AG10803 (cell line): ENCODE measurements around the gene PLEKHM3.

Source experiments
- DNase-seq: peaks from one replicate; pipeline ENCODE4 v3.0.0; 2010; ENCODE audit warnings: low read depth
- H3K4me3 ChIP-seq: 2 replicates; pipeline ENCODE4 v1.5.1; 2011; ENCODE audit warnings: mild to moderate bottlenecking, low read length, control low read depth
- TF ChIP-seq, protein P1 (sequence below): conservative IDR thresholded peaks from 2 replicates; pipeline ENCODE4 v1.5.1; 2011; ENCODE audit warnings: mild to moderate bottlenecking, low read length, control low read depth, inconsistent platforms

The PLEKHM3 gene

DNA sequence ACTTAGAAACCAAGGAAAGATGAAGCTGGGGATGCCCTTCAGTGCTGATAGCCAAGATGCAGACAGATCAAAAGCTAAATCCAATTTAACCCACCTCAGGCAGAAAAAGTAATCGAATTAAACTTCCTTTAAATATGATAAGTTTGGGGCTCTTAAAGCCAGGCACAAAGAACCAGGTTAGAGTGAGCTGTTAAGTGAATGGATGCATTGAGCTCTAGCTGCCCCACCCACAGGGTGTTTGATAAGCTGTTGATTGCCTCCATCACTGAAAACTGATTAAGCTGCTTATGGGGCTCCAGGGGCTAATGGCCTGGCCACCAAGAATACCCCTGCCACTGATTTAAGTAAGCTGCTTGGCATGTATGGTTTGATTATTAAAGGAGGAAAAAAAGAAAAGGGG, 119.8 kb downstream of the PLEKHM3 start:
- TF ChIP-seq, protein P1, sequence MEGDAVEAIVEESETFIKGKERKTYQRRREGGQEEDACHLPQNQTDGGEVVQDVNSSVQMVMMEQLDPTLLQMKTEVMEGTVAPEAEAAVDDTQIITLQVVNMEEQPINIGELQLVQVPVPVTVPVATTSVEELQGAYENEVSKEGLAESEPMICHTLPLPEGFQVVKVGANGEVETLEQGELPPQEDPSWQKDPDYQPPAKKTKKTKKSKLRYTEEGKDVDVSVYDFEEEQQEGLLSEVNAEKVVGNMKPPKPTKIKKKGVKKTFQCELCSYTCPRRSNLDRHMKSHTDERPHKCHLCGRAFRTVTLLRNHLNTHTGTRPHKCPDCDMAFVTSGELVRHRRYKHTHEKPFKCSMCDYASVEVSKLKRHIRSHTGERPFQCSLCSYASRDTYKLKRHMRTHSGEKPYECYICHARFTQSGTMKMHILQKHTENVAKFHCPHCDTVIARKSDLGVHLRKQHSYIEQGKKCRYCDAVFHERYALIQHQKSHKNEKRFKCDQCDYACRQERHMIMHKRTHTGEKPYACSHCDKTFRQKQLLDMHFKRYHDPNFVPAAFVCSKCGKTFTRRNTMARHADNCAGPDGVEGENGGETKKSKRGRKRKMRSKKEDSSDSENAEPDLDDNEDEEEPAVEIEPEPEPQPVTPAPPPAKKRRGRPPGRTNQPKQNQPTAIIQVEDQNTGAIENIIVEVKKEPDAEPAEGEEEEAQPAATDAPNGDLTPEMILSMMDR = no peak
- DNase-seq = no peak
- H3K4me3 ChIP-seq = no peak overlapping the region

DNA sequence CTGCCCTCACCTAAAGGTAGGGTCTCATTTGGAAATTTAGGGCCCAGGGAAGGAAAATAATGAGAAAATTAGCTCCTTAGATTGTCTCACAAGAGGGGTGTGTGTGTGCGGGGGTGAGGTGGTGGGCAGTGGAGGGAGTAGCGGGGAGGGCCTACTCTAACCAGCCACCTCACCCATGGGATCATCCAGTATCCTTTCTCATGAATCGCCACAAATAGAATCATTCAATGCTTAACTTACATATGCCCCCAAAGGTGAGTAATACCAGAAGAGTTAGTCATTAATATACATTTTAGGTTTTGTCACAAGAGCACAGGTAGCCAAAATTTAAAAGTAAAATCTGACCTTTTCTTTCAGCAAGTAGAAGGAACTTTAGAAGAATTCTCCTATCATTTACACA, 122.1 kb downstream of the PLEKHM3 start:
- TF ChIP-seq, protein P1 = no peak
- no peak for DNase-seq
- no peak overlapping the region for H3K4me3 ChIP-seq

DNA sequence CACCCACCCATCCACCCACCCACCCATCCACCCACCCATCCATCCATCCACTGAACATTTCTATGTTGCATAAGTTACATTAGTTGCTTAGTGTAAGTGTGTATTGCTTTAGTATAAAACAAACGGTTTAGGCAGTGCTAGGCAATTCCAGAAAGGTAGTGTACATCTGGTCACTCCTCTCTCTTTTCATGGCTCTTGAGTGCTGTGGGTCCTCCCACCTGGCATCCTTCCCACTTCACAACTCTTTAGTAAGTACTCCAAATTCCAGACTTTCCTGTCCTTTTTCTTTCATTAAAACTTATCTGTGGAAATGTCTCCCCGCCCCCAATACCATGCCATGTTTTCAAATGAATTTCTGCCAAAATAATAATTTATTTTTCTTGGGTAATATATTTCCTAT, 122.5 kb downstream of the PLEKHM3 start:
- DNase-seq = peak; percentile 9
- H3K4me3 ChIP-seq = no peak overlapping the region
- TF ChIP-seq, protein P1 = no peak

DNA sequence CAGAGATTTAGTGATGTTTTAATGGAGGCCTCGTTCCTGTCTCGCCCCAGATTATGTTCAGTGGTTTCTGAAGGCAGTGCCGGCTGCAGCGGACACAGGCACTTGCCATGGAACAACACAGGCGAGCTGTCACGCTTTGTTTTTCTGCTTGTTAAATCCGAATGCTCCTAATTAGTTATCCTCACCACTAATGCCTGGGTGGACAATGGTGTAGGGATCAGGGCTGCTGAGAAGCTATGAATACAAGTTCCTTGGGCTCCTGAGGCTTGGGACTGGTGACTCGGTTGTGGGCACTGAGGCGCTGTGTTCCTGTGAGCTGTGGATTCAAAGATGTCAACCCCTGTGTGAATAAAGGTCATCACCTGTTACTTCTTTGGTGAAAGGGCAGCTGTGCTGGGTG, 123.5 kb downstream of the PLEKHM3 start:
- TF ChIP-seq, protein P1 = no peak
- no peak overlapping the region for H3K4me3 ChIP-seq
- no peak for DNase-seq

DNA sequence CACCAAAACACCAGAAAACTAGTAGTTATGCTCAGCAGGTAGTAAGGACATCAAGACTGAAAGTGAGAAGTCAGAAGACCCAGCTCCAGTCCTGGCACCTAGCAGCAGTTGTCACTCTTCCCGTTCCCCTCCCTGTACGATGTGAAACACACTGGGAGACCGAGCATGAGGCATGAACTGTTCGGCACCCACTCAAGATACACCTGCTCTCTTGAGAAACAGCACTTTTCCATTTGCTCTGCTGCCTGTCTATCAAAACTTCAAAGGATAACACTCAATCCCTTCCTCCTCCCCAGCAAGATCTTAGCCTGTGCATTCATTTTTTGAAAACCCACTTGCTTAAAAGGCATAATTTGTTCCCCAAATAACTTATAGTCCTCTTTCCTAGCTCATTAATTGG, 123.9 kb downstream of the PLEKHM3 start:
- no peak overlapping the region for H3K4me3 ChIP-seq
- no peak for DNase-seq
- TF ChIP-seq, protein P1 = no peak

DNA sequence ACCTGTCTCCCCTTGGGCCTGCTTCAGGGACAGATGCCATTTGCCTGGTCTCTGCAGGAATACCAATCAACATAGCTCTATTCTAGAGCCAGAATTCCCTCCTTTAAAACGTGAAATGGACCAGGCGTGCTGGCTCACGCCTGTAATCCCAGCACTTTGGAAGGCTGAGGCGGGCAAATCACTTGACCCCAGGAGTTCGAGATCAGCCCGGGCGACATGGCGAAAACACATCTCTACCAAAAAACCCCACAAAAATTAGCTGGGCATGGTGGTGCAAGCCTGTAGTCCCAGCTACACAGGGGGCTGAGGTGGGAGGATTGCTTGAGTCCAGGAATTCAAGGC, 127.0 kb downstream of the PLEKHM3 start:
- TF ChIP-seq, protein P1 = no peak
- no peak for DNase-seq
- no peak overlapping the region for H3K4me3 ChIP-seq

DNA sequence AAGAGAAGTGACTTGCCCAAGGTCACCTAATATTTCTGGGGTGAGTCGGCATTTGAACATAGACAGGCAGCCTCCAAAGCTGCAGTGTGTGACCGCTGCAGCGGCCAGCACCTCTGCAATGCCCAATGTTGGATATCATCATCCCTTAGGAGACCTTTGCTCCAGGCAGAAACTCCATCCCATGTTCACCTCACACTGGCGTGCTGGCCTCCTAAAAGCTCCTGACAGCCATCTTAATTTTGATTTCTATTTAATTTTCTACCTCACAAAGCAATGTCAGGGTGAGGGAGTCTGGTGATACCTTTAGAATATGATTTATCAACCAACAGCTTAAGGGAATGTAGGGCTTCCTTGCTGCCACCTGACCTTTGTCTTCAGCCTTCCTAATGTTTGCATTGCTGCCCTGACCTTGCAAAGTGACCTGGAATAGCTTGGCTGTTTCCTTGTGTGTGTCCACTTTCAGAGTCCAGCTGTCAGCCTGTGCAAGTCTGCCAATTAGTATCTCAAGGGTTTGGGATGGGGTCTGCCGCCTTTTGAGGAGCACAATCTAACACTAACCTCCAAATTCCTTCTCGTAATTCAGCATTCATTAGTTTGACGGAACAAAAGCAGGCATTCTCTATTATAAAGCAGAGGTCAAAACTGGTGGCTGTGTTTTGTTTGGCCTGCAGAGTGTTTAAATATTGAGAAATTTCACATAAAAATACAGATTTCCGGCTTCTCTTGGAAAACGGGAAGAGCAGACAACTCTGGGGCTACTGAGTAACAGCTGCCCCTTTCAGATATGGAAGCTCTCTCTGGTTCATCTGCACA, 127.6 kb downstream of the PLEKHM3 start:
- no peak for DNase-seq
- no peak overlapping the region for H3K4me3 ChIP-seq
- TF ChIP-seq, protein P1 = no peak
